Caco-2 (cell line): Measurements from ENCODE around the gene HTRA2. TPM values are rescaled to one million over a fixed set of nuclear protein-coding genes. Genes with fewer than 3 reads are reported as not detected.

Experiments
- BruUV-seq: library from RNA; stranded (reverse); fragments of 400-500 nt; replicated peaks from 2 replicates; lab custom pipeline; 2021; lab: Mats Ljungman, UMichigan
- CTCF ChIA-PET: fragments of 300-600 bp; sonication (Branson Sonifier 250); formaldehyde crosslinking; loops from one replicate; lab custom pipeline; 2022; ENCODE audit warnings: antibody characterized with exemption; lab: Charles Lee
- POLR2A ChIA-PET: fragments of 300-600 bp; sonication (Branson Sonifier 250); formaldehyde crosslinking; loops from one replicate; lab custom pipeline; 2022; ENCODE audit warnings: antibody characterized with exemption; lab: Charles Lee
- DNase-seq, 2 experiments: peaks; one replicate each; pipeline versions ENCODE4 v3.0.0 to v3.0.0-alpha.2; 2020 to 2022
- H3K27me3 ChIP-seq: replicated peaks from 2 replicates; pipeline ENCODE4 v1.6.0; 2011; ENCODE audit warnings: low read length; ENCODE audit not compliant: control insufficient read depth, insufficient read depth
- H3K36me3 ChIP-seq: 2 replicates; pipeline ENCODE4 v1.5.1; 2011; ENCODE audit warnings: low read length; ENCODE audit not compliant: control insufficient read depth, insufficient read depth
- H3K4me1 ChIP-seq: fragments of 250-450 bp; sonication (Bioruptor Pico); 2 replicates; pipeline ENCODE4 v1.5.1; 2020; ENCODE audit warnings: mild to moderate bottlenecking
- H3K4me3 ChIP-seq: 2 replicates; pipeline ENCODE4 v1.5.1; 2011; ENCODE audit warnings: low read depth, mild to moderate bottlenecking, control low read depth, low read length
- H3K9me3 ChIP-seq: fragments of 250-450 bp; sonication (Bioruptor Pico); 2 replicates; pipeline ENCODE4 v1.5.1; 2020; ENCODE audit warnings: mild to moderate bottlenecking, moderate library complexity
- H3K27ac Mint-ChIP-seq: one replicate; pipeline ENCODE4 v1.8.0; 2022; ENCODE audit warnings: mixed read lengths; ENCODE audit not compliant: unreplicated experiment
- H3K27me3 Mint-ChIP-seq: one replicate; pipeline ENCODE4 v1.8.0; 2022; ENCODE audit warnings: mixed read lengths; ENCODE audit not compliant: insufficient read depth, unreplicated experiment
- H3K36me3 Mint-ChIP-seq: one replicate; pipeline ENCODE4 v1.8.0; 2022; ENCODE audit warnings: mild to moderate bottlenecking, mixed read lengths; ENCODE audit not compliant: insufficient read depth, unreplicated experiment
- H3K4me1 Mint-ChIP-seq: one replicate; pipeline ENCODE4 v1.8.0; 2022; ENCODE audit warnings: low read depth, mixed read lengths; ENCODE audit not compliant: unreplicated experiment
- H3K4me3 Mint-ChIP-seq: one replicate; pipeline ENCODE4 v1.8.0; 2022; ENCODE audit warnings: mild to moderate bottlenecking, moderate library complexity, mixed read lengths; ENCODE audit not compliant: unreplicated experiment
- H3K9me3 Mint-ChIP-seq: one replicate; pipeline ENCODE4 v1.8.0; 2022; ENCODE audit warnings: mixed read lengths; ENCODE audit not compliant: unreplicated experiment
- intact Hi-C: fragments of 100-400 bp; cut with micrococcal nuclease; formaldehyde crosslinking; loops from one replicate; pipeline ENCODE4 v1.10.0; 2022; ENCODE audit not compliant: unreplicated experiment
- total RNA-seq: library from RNA; stranded (reverse); gene quantifications from 2 replicates; pipeline ENCODE4 v1.2.3, GENCODE V29; 2022
- TF ChIP-seq, protein P1 (sequence below), 2 experiments: fragments of 200-600 bp in 1 of 2; IDR thresholded peaks; 1 replicate in 1 of 2; 2 replicates in 1 of 2; pipeline versions ENCODE4 v1.5.1 to v1.8.0; 2011 to 2022; ENCODE audit warnings: antibody characterized with exemption in 1 of 2, control low read depth in 1 of 2, inconsistent platforms in 1 of 2, low read depth in 1 of 2, low read length in 1 of 2, mild to moderate bottlenecking in 1 of 2, moderate library complexity in 1 of 2; ENCODE audit not compliant: insufficient read depth in 1 of 2, severe bottlenecking in 1 of 2, unreplicated experiment in 1 of 2

HTRA2 gene
- total RNA-seq, 1 experiment from 2014 or later: 27.3 TPM

DNA sequence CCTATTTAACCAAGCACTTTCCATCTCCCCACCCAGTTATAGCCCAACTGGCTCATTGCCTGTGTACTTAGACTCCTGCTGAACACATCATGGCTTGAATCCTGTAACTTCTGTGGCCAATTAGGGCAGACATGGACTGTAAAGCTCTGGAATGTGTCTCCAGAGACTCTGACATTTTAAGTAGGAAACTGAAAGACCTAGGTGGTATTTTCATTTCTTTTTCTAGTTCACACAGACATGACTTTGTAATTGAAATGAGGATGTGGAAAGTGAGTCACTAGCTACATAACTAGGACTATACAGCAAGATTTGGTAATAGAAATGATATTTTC, 37.0 kb downstream of the HTRA2 start:
- ChIA-PET POLR2A (no interaction called here), CTCF (no interaction called here)
- no peak overlapping the region for H3K4me3 ChIP-seq
- no TSS peak for BruUV-seq
- Mint-ChIP-seq H3K27ac (no peak overlapping the region), H3K36me3 (no peaks in the 10 kb centered on the region), H3K4me3 (no peak overlapping the region), H3K27me3 (peaks cover 21% of the 10 kb centered on the region), H3K4me1 (no peaks in the 10 kb centered on the region), H3K9me3 (no peaks in the 10 kb centered on the region)
- H3K27me3 ChIP-seq: no peaks in the 10 kb centered on the region
- no peak for DNase-seq
- intact Hi-C loops: no loop called here
- H3K9me3 ChIP-seq: no peaks in the 10 kb centered on the region
- H3K4me1 ChIP-seq: no peaks in the 10 kb centered on the region
- TF ChIP-seq, protein P1, sequence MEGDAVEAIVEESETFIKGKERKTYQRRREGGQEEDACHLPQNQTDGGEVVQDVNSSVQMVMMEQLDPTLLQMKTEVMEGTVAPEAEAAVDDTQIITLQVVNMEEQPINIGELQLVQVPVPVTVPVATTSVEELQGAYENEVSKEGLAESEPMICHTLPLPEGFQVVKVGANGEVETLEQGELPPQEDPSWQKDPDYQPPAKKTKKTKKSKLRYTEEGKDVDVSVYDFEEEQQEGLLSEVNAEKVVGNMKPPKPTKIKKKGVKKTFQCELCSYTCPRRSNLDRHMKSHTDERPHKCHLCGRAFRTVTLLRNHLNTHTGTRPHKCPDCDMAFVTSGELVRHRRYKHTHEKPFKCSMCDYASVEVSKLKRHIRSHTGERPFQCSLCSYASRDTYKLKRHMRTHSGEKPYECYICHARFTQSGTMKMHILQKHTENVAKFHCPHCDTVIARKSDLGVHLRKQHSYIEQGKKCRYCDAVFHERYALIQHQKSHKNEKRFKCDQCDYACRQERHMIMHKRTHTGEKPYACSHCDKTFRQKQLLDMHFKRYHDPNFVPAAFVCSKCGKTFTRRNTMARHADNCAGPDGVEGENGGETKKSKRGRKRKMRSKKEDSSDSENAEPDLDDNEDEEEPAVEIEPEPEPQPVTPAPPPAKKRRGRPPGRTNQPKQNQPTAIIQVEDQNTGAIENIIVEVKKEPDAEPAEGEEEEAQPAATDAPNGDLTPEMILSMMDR (IDR thresholded peaks at IDR 0.05; ENCODE audit: insufficient read depth in 1 of 2, low read depth in 1 of 2, low read length in 1 of 2, severe bottlenecking in 1 of 2, unreplicated experiment in 1 of 2): no peak
- no peaks in the 10 kb centered on the region for H3K36me3 ChIP-seq

DNA sequence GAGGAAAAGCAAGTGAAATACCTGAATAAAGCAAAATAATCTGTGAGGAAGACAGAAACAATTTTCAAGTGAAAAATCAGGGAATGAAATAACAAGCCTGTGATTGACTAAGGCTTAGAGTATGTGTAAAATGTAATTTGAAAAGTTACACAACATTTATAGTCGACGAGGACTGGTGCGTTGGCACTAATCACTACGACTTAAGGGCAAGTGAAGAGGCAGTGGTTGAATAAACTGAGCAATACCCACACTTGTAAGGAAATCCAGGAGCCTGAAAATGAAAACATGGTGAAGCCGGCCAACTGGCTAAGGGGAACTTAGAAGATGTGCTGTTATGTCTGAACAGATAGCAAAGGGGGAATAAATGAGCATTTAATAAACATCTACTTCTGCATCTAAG, 38.1 kb downstream of the HTRA2 start:
- BruUV-seq: no TSS peak
- Mint-ChIP-seq H3K4me3 (no peak overlapping the region), H3K4me1 (no peaks in the 10 kb centered on the region), H3K27me3 (peaks cover 17% of the 10 kb centered on the region), H3K36me3 (no peaks in the 10 kb centered on the region), H3K27ac (no peak overlapping the region), H3K9me3 (no peaks in the 10 kb centered on the region)
- Histone ChIP-seq H3K4me3 (no peak overlapping the region), H3K4me1 (no peaks in the 10 kb centered on the region), H3K36me3 (no peaks in the 10 kb centered on the region), H3K27me3 (no peaks in the 10 kb centered on the region), H3K9me3 (no peaks in the 10 kb centered on the region)
- intact Hi-C loops: no loop called here
- DNase-seq: no peak
- TF ChIP-seq, protein P1 (IDR thresholded peaks at IDR 0.05; ENCODE audit: insufficient read depth in 1 of 2, low read depth in 1 of 2, low read length in 1 of 2, severe bottlenecking in 1 of 2, unreplicated experiment in 1 of 2): no peak
- POLR2A ChIA-PET: interaction anchor here (0.6 kb wide), 1 partner anchor 351 kb away, joined by 3 read pairs; no protein-coding TSS in a partner anchor
- CTCF ChIA-PET: no interaction called here

DNA sequence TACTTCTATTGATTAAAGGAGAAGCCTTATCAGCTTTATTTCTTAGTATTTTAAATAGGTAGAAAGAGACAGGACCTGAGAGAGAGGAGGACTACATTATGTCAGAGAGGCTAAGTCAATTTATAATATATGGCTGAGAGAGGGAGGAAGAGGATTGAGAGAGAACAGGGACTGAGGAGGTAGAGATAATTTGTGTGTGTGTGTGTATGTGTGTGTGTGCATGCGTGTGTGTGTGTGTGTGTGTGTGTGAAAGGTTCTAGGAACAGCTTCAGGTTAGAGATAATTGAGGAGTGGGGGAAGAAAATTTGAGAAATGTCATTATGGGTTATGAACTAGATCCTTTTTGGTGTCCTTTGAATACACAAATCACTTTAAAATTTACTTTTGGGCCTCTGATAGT, 40.0 kb downstream of the HTRA2 start:
- intact Hi-C loops: no loop called here
- BruUV-seq: no TSS peak
- POLR2A ChIA-PET: no interaction called here

More for the DNA sequence above, 40.0 kb downstream of the HTRA2 start:
- no peaks in the 10 kb centered on the region for H3K27me3 ChIP-seq
- no peaks in the 10 kb centered on the region for H3K36me3 ChIP-seq
- Mint-ChIP-seq H3K9me3 (no peaks in the 10 kb centered on the region), H3K4me1 (no peaks in the 10 kb centered on the region), H3K27me3 (peaks cover 16% of the 10 kb centered on the region), H3K4me3 (no peak overlapping the region), H3K36me3 (no peaks in the 10 kb centered on the region), H3K27ac (no peak overlapping the region)
- TF ChIP-seq, protein P1 (IDR thresholded peaks at IDR 0.05; ENCODE audit: insufficient read depth in 1 of 2, low read depth in 1 of 2, low read length in 1 of 2, severe bottlenecking in 1 of 2, unreplicated experiment in 1 of 2): no peak
- CTCF ChIA-PET: interaction anchor here (0.7 kb wide), 1 partner anchor 320 kb away, joined by 6 read pairs; no protein-coding TSS in a partner anchor
- DNase-seq: no peak
- no peaks in the 10 kb centered on the region for H3K9me3 ChIP-seq
- H3K4me3 ChIP-seq: no peak overlapping the region
- H3K4me1 ChIP-seq: no peaks in the 10 kb centered on the region
